CD1c-positive myeloid dendritic cell (primary cell): ENCODE measurements around the gene CAPRIN1.
A peak's percentile ranks its signal among the peaks of the same experiment; 100 is the strongest.

Source experiments
- DNase-seq: peaks from one replicate; pipeline ENCODE4 v3.0.0-alpha.2; 2016; ENCODE audit errors: extremely low spot score

The CAPRIN1 gene, protein sequence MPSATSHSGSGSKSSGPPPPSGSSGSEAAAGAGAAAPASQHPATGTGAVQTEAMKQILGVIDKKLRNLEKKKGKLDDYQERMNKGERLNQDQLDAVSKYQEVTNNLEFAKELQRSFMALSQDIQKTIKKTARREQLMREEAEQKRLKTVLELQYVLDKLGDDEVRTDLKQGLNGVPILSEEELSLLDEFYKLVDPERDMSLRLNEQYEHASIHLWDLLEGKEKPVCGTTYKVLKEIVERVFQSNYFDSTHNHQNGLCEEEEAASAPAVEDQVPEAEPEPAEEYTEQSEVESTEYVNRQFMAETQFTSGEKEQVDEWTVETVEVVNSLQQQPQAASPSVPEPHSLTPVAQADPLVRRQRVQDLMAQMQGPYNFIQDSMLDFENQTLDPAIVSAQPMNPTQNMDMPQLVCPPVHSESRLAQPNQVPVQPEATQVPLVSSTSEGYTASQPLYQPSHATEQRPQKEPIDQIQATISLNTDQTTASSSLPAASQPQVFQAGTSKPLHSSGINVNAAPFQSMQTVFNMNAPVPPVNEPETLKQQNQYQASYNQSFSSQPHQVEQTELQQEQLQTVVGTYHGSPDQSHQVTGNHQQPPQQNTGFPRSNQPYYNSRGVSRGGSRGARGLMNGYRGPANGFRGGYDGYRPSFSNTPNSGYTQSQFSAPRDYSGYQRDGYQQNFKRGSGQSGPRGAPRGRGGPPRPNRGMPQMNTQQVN

DNA sequence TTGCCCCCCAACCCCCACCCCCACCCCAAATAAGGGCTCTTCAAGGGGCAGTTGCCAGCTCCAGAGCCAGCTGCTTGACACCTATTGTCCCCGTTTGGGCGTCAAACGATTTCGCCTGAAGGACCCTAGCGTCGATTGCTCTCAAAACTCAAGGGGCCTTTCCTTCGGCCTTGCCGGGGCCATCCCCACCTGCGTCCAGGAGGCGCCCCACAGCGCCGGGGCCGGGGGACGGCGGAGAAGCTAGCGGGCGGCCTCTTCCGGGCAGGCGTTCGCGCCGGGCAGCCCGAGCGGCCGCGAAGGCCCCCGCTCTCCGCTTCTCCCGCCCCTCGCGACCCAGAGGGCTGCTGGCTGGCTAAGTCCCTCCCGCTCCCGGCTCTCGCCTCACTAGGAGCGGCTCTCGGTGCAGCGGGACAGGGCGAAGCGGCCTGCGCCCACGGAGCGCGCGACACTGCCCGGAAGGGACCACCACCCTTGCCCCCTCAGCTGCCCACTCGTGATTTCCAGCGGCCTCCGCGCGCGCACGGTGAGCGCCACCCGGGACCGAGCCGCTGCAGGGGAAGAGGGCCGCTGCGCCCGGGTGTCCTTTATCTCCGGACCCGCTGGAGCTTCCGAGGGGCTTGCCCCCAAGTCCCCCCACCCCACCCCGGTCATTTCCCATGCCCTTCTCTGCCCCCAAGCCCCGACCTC is at the start of gene CAPRIN1:
Gene CAPRIN1 (plus strand): TSS at position 383 of the 687 bp plus-strand sequence. CDS start 690 bp downstream, outside the sequence.
- peak; percentile 92 for DNase-seq

GRCh38 chr11:34002420-34002819 is 49.1 kb upstream of the CAPRIN1 start:
- DNase-seq: no peak

DNA sequence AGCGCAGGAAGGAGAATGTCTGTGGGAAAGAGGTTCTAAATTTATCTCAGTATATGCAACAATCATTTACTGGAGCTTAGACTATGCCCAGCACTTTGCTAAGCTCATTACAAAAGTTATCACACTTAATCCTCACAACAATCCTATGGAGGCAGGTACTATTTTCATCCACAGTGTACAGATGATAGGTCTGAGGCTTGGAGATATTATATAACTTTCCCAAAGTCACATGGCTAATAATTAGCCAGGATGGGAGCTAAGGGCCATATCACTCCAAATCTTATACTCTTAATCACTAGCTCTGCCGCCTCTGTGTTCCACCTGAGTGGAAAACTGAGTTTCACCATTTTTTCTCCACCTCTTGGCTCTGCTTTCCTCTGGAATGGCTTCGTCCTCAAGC is 47.3 kb upstream of the CAPRIN1 start:
- DNase-seq: no peak

DNA sequence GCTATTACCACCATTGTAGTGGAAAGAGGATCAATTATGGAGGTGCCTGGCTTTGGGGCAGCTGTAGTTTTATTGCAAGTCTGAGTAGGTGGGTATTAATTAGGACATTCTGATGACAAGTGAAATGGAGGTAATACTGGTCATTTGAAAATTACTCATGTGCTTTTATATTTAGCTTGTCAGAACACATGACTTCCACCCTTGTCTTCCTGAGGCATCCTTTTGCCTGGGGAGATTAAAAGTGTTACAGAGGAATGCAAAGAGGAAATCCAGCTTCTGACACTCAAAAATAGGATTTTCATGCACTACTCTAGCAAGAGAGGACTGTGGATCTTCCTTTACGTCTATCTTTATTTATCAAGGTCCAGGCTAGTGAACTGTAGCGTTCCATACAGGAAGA is 44.7 kb upstream of the CAPRIN1 start:
- no peak for DNase-seq

- DNase-seq: no peak
Measured at GRCh38 chr11:34012734-34013133, 38.8 kb upstream of the CAPRIN1 start.

DNA sequence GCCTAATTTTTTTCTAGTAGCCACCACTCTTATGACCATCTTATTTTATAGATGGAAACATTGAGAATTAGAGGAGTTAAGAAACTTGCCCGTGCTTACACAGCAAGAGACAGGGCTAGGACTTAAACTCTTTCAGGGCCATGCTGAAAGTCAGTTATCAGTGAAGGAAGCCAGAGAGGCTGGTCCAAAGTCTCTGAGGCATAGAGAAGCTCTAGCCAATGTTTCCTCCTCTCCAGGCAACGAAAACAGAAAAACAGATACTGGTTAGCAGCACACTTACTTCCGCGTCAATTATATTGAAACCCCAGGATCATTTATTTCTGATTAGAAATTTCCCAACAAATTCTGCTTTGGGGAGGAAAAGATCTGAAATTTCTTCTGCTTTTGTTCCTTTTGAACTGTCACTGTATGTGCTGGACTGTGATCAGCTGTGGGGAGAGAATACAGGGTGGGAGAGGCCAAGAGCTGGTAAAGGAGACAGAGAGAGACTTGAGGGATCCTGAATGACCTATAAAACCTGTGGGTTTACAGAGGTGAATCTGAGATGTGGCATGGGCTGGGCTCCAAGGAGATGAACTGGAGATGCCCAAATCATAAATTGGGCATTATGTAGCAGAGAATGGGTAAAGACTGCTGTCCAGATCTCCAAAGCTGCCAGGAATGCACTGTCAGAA is 37.5 kb upstream of the CAPRIN1 start:
- DNase-seq: no peak

GRCh38 chr11:34021977-34022735 is 29.4 kb upstream of the CAPRIN1 start:
- DNase-seq: no peak

DNA sequence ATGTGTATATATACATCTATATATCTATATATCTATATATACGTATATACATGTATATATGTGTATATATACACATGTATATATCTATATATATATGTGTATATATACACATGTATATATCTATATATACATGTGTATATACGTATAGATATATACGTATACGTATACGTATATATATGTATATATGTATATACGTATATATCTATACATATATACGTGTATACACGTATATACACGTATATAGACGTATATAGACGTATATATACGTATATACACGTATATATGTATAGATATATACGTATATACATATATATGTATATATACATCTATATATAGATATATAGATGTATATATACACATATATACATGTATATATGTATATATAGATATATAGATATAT is 25.1 kb upstream of the CAPRIN1 start:
- no peak for DNase-seq

GRCh38 chr11:34027516-34028408 is 23.8 kb upstream of the CAPRIN1 start:
- no peak for DNase-seq

GRCh38 chr11:34028425-34028824 is 23.1 kb upstream of the CAPRIN1 start:
- DNase-seq: no peak

DNA sequence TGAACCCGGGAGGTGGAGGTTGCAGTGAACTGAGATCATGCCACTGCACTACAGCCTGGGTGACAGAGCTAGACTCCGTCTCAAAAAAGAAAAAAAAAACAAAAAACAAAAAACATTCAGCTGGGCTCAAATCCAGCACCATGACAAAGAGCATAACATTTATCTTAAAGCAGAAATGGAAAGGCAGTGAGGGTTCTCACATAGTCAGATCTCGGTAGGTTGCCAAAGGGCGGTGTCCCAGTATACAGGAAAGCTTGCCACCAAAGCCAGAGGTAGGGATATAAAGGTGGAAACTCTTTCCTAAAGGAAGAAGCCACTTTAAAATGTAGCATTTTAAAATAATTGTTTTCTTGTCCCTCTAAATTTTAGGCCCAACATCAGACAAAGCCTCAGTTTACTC is 22.4 kb upstream of the CAPRIN1 start:
- no peak for DNase-seq

- DNase-seq: no peak
Measured at GRCh38 chr11:34030382-34030781, 21.1 kb upstream of the CAPRIN1 start.

DNA sequence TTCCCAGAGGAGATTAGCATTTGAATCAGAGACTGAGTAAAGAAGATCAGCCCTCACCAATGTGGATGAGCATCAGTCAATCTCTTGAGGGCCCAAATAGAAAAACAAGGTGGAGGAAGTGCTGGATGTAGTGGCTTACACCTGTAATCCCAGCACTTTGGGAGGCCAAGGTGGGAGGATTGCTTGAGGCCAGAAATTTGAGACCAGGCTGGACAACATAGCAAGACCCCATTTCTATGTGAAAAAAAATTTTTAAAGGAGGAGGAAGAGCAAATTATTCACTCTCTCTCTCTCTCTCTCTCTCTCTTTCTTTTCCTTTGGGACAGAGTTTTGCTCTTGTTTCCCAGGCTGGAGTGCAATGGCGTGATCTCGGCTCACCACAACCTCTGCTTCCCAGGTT is 18.1 kb upstream of the CAPRIN1 start:
- DNase-seq: no peak

DNA sequence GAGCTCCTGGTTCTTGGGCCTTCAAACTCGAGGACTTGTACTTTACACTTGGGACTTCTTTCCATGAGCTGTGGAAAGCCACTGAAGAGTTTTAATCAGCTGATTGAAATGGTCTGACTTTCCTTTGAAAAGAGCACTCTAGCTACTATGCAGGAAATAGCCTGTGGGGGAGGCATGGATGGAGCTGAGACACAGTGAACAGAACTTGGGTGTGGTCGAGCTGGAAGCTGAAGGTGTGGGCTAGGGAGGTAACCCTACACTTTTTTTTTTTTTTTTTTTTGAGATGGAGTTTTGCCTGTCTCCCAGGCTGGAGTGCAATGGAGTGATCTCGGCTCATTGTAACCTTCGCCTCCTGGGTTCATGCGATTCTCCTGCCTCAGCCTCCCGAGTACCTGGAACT is 17.5 kb upstream of the CAPRIN1 start:
- no peak for DNase-seq

DNA sequence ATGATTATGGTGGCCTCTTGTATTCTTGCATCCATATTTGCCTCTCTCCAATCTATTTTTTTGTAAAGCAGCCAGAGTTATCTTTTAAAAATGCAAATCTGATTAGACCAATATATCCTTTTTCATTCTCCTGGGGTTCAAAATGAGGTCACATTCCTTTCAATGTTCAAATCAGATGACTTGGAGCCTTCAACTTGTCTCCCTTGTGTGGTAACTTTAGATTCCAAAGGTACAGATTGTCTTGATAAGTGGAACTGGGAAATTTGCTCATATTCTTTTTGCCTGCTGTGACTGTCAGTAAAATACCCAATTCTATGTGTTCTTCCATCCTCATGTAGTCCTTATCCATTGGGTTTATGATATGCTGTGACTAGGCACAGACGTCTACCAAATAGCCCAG is 15.1 kb upstream of the CAPRIN1 start:
- no peak for DNase-seq

DNA sequence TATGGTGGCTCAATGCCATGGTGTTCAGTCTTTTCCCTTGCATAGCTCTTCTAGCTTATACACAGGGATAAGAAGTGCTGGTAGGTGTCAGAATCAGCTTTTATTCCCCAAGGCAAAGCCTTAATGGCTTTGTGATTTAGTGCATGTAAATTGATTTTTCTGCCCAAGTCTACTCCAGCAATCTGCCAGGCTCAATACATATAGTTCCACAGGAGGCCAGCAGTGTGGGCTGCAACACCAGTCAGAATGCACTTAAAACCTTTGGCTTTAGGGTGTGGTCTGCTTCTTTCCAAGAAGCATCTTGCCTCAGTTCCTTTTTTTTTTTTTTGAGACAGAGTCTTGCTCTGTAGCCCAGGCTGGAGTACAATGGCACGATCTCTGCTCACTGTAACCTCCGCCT is 14.5 kb upstream of the CAPRIN1 start:
- peak; percentile 70 for DNase-seq

- DNase-seq: no peak
Measured at GRCh38 chr11:34040571-34040970, 11.0 kb upstream of the CAPRIN1 start.

- DNase-seq: peak; percentile 54
Measured at GRCh38 chr11:34044664-34045485, 6.7 kb upstream of the CAPRIN1 start.

GRCh38 chr11:34049028-34049427 is 2.5 kb upstream of the CAPRIN1 start:
- DNase-seq: peak; percentile 42
